Ascending aorta (tissue), 2 donors: ENCODE data around the gene KCNAB1. TPM values are rescaled to one million over a fixed set of nuclear protein-coding genes. Genes with fewer than 3 reads are reported as not detected.

Experiments
- DNase-seq, 2 donors: peaks; one replicate each; pipeline ENCODE4 v3.0.0-alpha.2; 2019; ENCODE audit warnings: low spot score in 2 of 2
- H3K27ac ChIP-seq, 2 donors: fragments of 200-600 bp; sonication (generic); one replicate each; pipeline ENCODE4 v1.5.1; 2016 to 2017; ENCODE audit warnings: mild to moderate bottlenecking in 1 of 2
- H3K27me3 ChIP-seq: fragments of 200-600 bp; sonication (generic); one replicate; pipeline ENCODE4 v1.5.1; 2017
- H3K36me3 ChIP-seq, 2 donors: fragments of 200-600 bp; sonication (generic); one replicate each; pipeline ENCODE4 v1.5.1; 2016
- H3K4me1 ChIP-seq, 2 donors: fragments of 200-600 bp; sonication (generic); one replicate each; pipeline ENCODE4 v1.5.1; 2016 to 2017; ENCODE audit warnings: mild to moderate bottlenecking in 1 of 2
- H3K4me3 ChIP-seq, 2 donors: fragments of 200-600 bp; sonication (generic); one replicate each; pipeline ENCODE4 v1.5.1; 2016 to 2017; ENCODE audit warnings: mild to moderate bottlenecking in 1 of 2
- H3K9me3 ChIP-seq, 2 donors: fragments of 200-600 bp; sonication (generic); one replicate each; pipeline ENCODE4 v1.5.1; 2016
- intact Hi-C: fragments of 100-400 bp; cut with DNase I; formaldehyde crosslinking; loops from one replicate; pipeline ENCODE4 v1.15.1; 2023
- total RNA-seq: library from RNA; depleted of rRNA; stranded (reverse); fragments of >200 nt; gene quantifications from one replicate; pipeline ENCODE4 v1.1.0, GENCODE V29; 2016
- TF ChIP-seq, protein P1 (sequence below), 3 experiments: fragments of 200-600 bp in 2 of 3; fragments of 450-650 bp in 1 of 3; sonication (generic) in 2 of 3; IDR thresholded peaks; one replicate each; pipeline ENCODE4 v1.5.1; 2016 to 2019; ENCODE audit warnings: antibody characterized with exemption in 3 of 3, mild to moderate bottlenecking in 1 of 3, moderate library complexity in 1 of 3

KCNAB1 gene
- total RNA-seq, 1 donor from 2014 or later = 15.1 TPM

GRCh38 chr3:156530980-156531379, 410.6 kb downstream of the KCNAB1 start:
- no peak overlapping the region for H3K27ac ChIP-seq
- peaks cover 0 to 5% of the 10 kb centered on the region in 2 donors for H3K4me1 ChIP-seq
- peaks cover 0 to 15% of the 10 kb centered on the region in 2 donors for H3K36me3 ChIP-seq
- TF ChIP-seq, protein P1, sequence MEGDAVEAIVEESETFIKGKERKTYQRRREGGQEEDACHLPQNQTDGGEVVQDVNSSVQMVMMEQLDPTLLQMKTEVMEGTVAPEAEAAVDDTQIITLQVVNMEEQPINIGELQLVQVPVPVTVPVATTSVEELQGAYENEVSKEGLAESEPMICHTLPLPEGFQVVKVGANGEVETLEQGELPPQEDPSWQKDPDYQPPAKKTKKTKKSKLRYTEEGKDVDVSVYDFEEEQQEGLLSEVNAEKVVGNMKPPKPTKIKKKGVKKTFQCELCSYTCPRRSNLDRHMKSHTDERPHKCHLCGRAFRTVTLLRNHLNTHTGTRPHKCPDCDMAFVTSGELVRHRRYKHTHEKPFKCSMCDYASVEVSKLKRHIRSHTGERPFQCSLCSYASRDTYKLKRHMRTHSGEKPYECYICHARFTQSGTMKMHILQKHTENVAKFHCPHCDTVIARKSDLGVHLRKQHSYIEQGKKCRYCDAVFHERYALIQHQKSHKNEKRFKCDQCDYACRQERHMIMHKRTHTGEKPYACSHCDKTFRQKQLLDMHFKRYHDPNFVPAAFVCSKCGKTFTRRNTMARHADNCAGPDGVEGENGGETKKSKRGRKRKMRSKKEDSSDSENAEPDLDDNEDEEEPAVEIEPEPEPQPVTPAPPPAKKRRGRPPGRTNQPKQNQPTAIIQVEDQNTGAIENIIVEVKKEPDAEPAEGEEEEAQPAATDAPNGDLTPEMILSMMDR (IDR thresholded peaks at IDR 0.05) = no peak
- no peaks in the 10 kb centered on the region for H3K9me3 ChIP-seq
- DNase-seq = no peak
- H3K27me3 ChIP-seq = no peaks in the 10 kb centered on the region
- intact Hi-C loops = no loop called here
- H3K4me3 ChIP-seq = no peak overlapping the region

DNA sequence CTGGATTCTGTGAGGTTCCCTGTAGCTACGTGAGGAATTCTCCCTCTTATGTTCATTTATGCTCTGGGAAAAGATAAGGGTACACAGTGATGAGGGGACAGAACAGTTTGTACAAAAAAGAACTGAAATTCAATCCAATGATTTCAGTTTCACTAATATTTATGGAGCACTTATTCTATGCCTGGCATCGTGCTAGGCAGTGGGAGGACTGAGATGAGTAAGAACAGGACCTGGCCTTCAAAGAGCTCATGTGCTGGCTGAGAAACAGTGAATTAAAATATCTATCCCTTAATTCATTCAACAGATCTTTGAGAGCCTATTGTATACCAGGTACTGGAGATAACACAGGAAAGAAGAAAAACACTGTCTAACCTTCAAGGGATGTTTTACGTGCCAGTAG, 412.4 kb downstream of the KCNAB1 start:
- TF ChIP-seq, protein P1 (IDR thresholded peaks at IDR 0.05) = no peak
- no peaks in the 10 kb centered on the region for H3K9me3 ChIP-seq
- H3K27ac ChIP-seq = no peak overlapping the region
- no peaks in the 10 kb centered on the region for H3K27me3 ChIP-seq
- H3K4me3 ChIP-seq = no peak overlapping the region
- peaks cover 0 to 5% of the 10 kb centered on the region in 2 donors for H3K4me1 ChIP-seq
- intact Hi-C loops = no loop called here
- DNase-seq = no peak
- H3K36me3 ChIP-seq = peaks cover 0 to 23% of the 10 kb centered on the region in 2 donors

GRCh38 chr3:156533205-156533604, 412.8 kb downstream of the KCNAB1 start:
- Histone ChIP-seq H3K27me3 (no peaks in the 10 kb centered on the region), H3K27ac (peak overlapping the region in 1 of 2 donors; percentile 2), H3K4me1 (peaks cover 0 to 5% of the 10 kb centered on the region in 2 donors), H3K9me3 (no peaks in the 10 kb centered on the region), H3K4me3 (no peak overlapping the region), H3K36me3 (peaks cover 0 to 25% of the 10 kb centered on the region in 2 donors)
- intact Hi-C loops = no loop called here
- DNase-seq = no peak
- TF ChIP-seq, protein P1 (IDR thresholded peaks at IDR 0.05) = no peak

DNA sequence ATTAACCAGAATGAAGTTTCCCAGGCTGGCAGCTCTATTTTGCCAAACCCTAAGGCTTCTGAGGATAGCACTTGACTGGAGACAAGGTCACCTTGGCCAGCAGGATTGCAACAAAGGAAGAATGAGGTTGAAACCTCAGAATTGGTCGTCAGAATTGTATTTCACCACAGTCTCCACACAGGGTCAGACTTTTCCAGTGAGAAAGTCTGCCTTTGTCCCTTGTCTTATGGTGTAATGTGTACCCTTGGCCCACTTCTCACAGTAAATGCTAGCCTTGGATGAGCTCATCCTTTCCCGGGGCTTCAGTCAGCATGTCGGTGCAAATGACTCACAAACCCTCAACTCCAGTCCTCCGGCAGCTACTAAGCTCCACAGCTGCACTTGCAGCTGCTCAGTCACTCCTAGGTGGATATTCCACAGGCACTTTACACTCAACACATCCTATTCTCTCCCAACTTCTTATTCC, 414.8 kb downstream of the KCNAB1 start:
- Histone ChIP-seq H3K4me1 (peaks cover 0 to 5% of the 10 kb centered on the region in 2 donors), H3K27ac (peak overlapping the region; percentile 62 to 78), H3K4me3 (no peak overlapping the region), H3K36me3 (peaks cover 4 to 34% of the 10 kb centered on the region in 2 donors), H3K9me3 (no peaks in the 10 kb centered on the region), H3K27me3 (no peaks in the 10 kb centered on the region)
- TF ChIP-seq, protein P1 (IDR thresholded peaks at IDR 0.05) = peak; percentile 26 to 41 (median 37)
- intact Hi-C loops = loop anchor here (1.0 to 5.0 kb wide), 2 partner anchors 139 to 552 kb away; partner anchors contain the start of gene TIPARP
- DNase-seq = peak; percentile 48 to 90

DNA sequence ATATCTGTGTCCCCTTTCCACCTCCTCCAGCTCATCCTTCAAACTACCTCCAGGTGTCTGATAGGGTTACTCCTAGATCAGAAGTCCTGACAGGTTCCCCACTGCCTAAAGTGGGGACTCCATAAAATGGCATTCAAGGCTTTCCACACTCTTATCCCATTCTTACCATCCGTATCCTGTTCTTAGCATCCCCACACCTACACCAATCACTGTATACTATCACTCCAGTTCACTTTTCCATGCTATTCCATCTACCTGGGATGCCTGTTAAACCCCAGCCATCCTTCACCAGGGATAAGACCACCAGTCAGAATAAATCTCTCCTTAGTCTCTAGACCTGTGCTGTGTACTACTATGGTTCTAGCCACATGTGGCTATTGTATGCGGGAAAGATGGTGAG, 415.4 kb downstream of the KCNAB1 start:
- DNase-seq = no peak
- no peaks in the 10 kb centered on the region for H3K27me3 ChIP-seq
- no peak overlapping the region for H3K4me3 ChIP-seq
- peak overlapping the region; percentile 62 to 78 for H3K27ac ChIP-seq
- peaks cover 0 to 5% of the 10 kb centered on the region in 2 donors for H3K4me1 ChIP-seq
- H3K36me3 ChIP-seq = peaks cover 4 to 34% of the 10 kb centered on the region in 2 donors
- TF ChIP-seq, protein P1 (IDR thresholded peaks at IDR 0.05) = no peak
- intact Hi-C loops = loop anchor here (1.0 to 5.0 kb wide), 3 partner anchors 20 to 552 kb away; partner anchors contain the start of genes SSR3 and TIPARP
- no peaks in the 10 kb centered on the region for H3K9me3 ChIP-seq
